HepG2 (cell line): ENCODE measurements around the gene GGT7. TPM values are rescaled to one million over a fixed set of nuclear protein-coding genes. Genes with fewer than 3 reads are reported as not detected.
A peak's percentile ranks its signal among the peaks of the same experiment; 100 is the strongest.

Source experiments
- CENPT ChIP-seq: sonication (generic); formaldehyde crosslinking; IDR thresholded peaks from 2 replicates; pipeline ENCODE4 v1.8.0; 2022; ENCODE audit warnings: low read depth, mild to moderate bottlenecking, moderate library complexity, missing genetic modification reagents
- HIC2 ChIP-seq: sonication (generic); formaldehyde crosslinking; IDR thresholded peaks from 2 replicates; pipeline ENCODE4 v1.9.0; 2022; ENCODE audit warnings: low read depth, missing genetic modification reagents
- LCORL ChIP-seq, 2 experiments: fragments of 450-650 bp in 1 of 2; sonication (generic) in 1 of 2; formaldehyde crosslinking in 1 of 2; IDR thresholded peaks; 2 replicates each; pipeline versions ENCODE4 v1.5.0 to v1.6.1; 2017 to 2020; ENCODE audit warnings: antibody characterized with exemption in 1 of 2, missing genetic modification reagents in 1 of 2
- MNT ChIP-seq: fragments of 450-650 bp; IDR thresholded peaks from 2 replicates; pipeline ENCODE4 v1.6.1; 2016
- MTA3 ChIP-seq: sonication (generic); formaldehyde crosslinking; IDR thresholded peaks from 2 replicates; pipeline ENCODE4 v1.4.0; 2020; ENCODE audit warnings: missing genetic modification reagents
- MXD4 ChIP-seq: IDR thresholded peaks from 2 replicates; pipeline ENCODE4 v1.6.1; 2016; ENCODE audit warnings: mild to moderate bottlenecking, missing biosample characterization, missing genetic modification reagents
- MYC ChIP-seq: sonication (generic); formaldehyde crosslinking; IDR thresholded peaks from 2 replicates; pipeline ENCODE4 v1.9.0; 2021; ENCODE audit warnings: missing genetic modification reagents, borderline replicate concordance
- NR2F6 ChIP-seq, 2 experiments: IDR thresholded peaks; 2 replicates each; pipeline ENCODE4 v1.6.1; 2016; ENCODE audit warnings: antibody characterized with exemption in 1 of 2, mild to moderate bottlenecking in 1 of 2
- ZBTB40 ChIP-seq, 2 experiments: fragments of 450-650 bp in 1 of 2; sonication (generic) in 1 of 2; formaldehyde crosslinking in 1 of 2; IDR thresholded peaks; 2 replicates each; pipeline versions ENCODE4 v1.6.1 to v1.8.0; 2016 to 2022; ENCODE audit warnings: antibody characterized with exemption in 1 of 2, mild to moderate bottlenecking in 1 of 2, missing genetic modification reagents in 1 of 2
- ZNF205 ChIP-seq: IDR thresholded peaks from 2 replicates; pipeline ENCODE4 v1.6.1; 2018; ENCODE audit warnings: missing biosample characterization, missing genetic modification reagents
- ZNF232 ChIP-seq: sonication (generic); formaldehyde crosslinking; IDR thresholded peaks from 2 replicates; pipeline ENCODE4 v1.4.0; 2020; ENCODE audit warnings: missing genetic modification reagents, borderline replicate concordance
- ZNF552 ChIP-seq: sonication (generic); formaldehyde crosslinking; IDR thresholded peaks from 2 replicates; pipeline ENCODE4 v1.9.0; 2022; ENCODE audit warnings: missing genetic modification reagents, mild to moderate bottlenecking, borderline replicate concordance
- ZNF614 ChIP-seq: IDR thresholded peaks from 2 replicates; pipeline ENCODE4 v1.6.1; 2018; ENCODE audit warnings: missing biosample characterization, missing genetic modification reagents, inconsistent platforms, borderline replicate concordance
- ZNF749 ChIP-seq: sonication (generic); formaldehyde crosslinking; IDR thresholded peaks from 2 replicates; pipeline ENCODE4 v1.8.0; 2022; ENCODE audit warnings: mild to moderate bottlenecking, missing genetic modification reagents, moderate library complexity, borderline replicate concordance
- polyA plus RNA-seq, 8 experiments: library from polyadenylated mRNA; depleted of rRNA in 3 of 8; stranded (reverse) in 7 of 8; unstranded in 1 of 8; fragments of >200 nt; fragmentation: Illumina TruSeq in 4 of 8; extraction: Trizol in 4 of 8; gene quantifications; 2 replicates each; pipeline versions ENCODE4 v1.2.1 to v1.2.3, GENCODE V29; 2011 to 2016; ENCODE audit warnings: low read depth in 4 of 8, missing spikeins in 1 of 8, mixed read lengths in 1 of 8; ENCODE audit not compliant: insufficient read depth in 1 of 8
- total RNA-seq, 5 experiments: library from RNA; depleted of rRNA; stranded (reverse); fragments of >200 nt; fragmentation: Illumina TruSeq; extraction: Trizol; gene quantifications; 2 replicates each; pipeline ENCODE4 v1.2.3, GENCODE V29; 2016; ENCODE audit warnings: low read depth in 1 of 5

Gene GGT7
- total and polyA plus RNA-seq, 2 of the 13 experiments (the other 11 are each of a cell fraction or from before 2014, with no cell fraction given), result 6.6 to 23.0 TPM

- no peak for TF ChIP-seq ZBTB40 (IDR thresholded peaks at IDR 0.05)
- TF ChIP-seq ZBTB40 (CRISPR knock-in tag; IDR thresholded peaks at IDR 0.05), result no peak
- TF ChIP-seq ZNF552 (CRISPR knock-in tag), result no peak
- TF ChIP-seq ZNF205 (CRISPR knock-in tag), result 0 out of 2 replicates have a peak, but pooled peaks have one; percentile 75
- TF ChIP-seq MYC (CRISPR knock-in tag), result peak; percentile 63; the same call in 1 of the 2 replicates
- TF ChIP-seq LCORL (IDR thresholded peaks at IDR 0.05), result no peak
- TF ChIP-seq LCORL (CRISPR knock-in tag; IDR thresholded peaks at IDR 0.05), result peak; percentile 67; the same call in 1 of the 2 replicates
- TF ChIP-seq ZNF614, result peak; percentile 78
- 0 out of 2 replicates have a peak, but pooled peaks have one; percentile 52 for TF ChIP-seq MXD4 (CRISPR knock-in tag)
- TF ChIP-seq HIC2 (CRISPR knock-in tag), result peak; percentile 24; the same call in 1 of the 2 replicates
- no peak for TF ChIP-seq MTA3 (CRISPR knock-in tag)
- no peak; the same call in 1 of the 2 replicates for TF ChIP-seq ZNF232 (CRISPR knock-in tag)
- TF ChIP-seq MNT, result peak; percentile 74
- no peak for TF ChIP-seq ZNF749 (CRISPR knock-in tag)
- TF ChIP-seq NR2F6 (IDR thresholded peaks at IDR 0.05), result peak; percentile 75
- TF ChIP-seq NR2F6 (CRISPR knock-in tag; IDR thresholded peaks at IDR 0.05), result peak; percentile 65; the same call in 1 of the 2 replicates
- TF ChIP-seq CENPT, result no peak
Observed at GRCh38 chr20:34875642-34876405, 3.2 kb upstream of the GGT7 start (continued).
